ENCODE data around the gene PARP11. TPM values are rescaled to one million over a fixed set of nuclear protein-coding genes. Genes with fewer than 3 reads are reported as not detected.

The PARP11 gene
- total RNA-seq, 1 experiment from 2014 or later, result 8.0 TPM

DNA sequence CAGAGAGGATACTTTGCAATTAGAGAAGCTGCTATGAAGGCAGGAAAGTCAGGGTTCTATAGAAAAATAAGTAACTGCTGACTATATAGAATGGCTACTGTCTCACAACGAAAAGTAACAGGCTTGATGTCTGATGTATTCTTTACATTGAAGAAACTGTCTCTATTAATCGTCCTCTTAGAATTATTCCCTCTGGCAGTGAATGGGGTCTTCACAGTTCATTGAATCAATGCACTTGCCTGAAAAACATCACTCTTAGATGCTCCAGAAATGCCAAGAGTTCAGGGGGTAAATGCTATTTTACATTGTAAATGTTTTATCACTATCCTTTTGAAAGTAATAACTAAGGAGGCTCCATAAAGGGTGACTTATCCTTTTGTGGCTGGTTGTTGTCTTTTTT lies 82.6 kb downstream of the PARP11 start (continued):
- TF ChIP-seq, protein P1, sequence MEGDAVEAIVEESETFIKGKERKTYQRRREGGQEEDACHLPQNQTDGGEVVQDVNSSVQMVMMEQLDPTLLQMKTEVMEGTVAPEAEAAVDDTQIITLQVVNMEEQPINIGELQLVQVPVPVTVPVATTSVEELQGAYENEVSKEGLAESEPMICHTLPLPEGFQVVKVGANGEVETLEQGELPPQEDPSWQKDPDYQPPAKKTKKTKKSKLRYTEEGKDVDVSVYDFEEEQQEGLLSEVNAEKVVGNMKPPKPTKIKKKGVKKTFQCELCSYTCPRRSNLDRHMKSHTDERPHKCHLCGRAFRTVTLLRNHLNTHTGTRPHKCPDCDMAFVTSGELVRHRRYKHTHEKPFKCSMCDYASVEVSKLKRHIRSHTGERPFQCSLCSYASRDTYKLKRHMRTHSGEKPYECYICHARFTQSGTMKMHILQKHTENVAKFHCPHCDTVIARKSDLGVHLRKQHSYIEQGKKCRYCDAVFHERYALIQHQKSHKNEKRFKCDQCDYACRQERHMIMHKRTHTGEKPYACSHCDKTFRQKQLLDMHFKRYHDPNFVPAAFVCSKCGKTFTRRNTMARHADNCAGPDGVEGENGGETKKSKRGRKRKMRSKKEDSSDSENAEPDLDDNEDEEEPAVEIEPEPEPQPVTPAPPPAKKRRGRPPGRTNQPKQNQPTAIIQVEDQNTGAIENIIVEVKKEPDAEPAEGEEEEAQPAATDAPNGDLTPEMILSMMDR (IDR thresholded peaks at IDR 0.05), result no peak
- TF ChIP-seq TEAD4 (CRISPR knock-in tag; IDR thresholded peaks at IDR 0.05) (no peak), TEAD1 (CRISPR knock-in tag; IDR thresholded peaks at IDR 0.05) (no peak), EMX1 (CRISPR knock-in tag; IDR thresholded peaks at IDR 0.05) (no peak), GABPB1 (CRISPR knock-in tag; IDR thresholded peaks at IDR 0.05) (no peak)
- TF ChIP-seq, protein P2, sequence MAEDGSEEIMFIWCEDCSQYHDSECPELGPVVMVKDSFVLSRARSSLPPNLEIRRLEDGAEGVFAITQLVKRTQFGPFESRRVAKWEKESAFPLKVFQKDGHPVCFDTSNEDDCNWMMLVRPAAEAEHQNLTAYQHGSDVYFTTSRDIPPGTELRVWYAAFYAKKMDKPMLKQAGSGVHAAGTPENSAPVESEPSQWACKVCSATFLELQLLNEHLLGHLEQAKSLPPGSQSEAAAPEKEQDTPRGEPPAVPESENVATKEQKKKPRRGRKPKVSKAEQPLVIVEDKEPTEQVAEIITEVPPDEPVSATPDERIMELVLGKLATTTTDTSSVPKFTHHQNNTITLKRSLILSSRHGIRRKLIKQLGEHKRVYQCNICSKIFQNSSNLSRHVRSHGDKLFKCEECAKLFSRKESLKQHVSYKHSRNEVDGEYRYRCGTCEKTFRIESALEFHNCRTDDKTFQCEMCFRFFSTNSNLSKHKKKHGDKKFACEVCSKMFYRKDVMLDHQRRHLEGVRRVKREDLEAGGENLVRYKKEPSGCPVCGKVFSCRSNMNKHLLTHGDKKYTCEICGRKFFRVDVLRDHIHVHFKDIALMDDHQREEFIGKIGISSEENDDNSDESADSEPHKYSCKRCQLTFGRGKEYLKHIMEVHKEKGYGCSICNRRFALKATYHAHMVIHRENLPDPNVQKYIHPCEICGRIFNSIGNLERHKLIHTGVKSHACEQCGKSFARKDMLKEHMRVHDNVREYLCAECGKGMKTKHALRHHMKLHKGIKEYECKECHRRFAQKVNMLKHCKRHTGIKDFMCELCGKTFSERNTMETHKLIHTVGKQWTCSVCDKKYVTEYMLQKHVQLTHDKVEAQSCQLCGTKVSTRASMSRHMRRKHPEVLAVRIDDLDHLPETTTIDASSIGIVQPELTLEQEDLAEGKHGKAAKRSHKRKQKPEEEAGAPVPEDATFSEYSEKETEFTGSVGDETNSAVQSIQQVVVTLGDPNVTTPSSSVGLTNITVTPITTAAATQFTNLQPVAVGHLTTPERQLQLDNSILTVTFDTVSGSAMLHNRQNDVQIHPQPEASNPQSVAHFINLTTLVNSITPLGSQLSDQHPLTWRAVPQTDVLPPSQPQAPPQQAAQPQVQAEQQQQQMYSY (CRISPR knock-in tag; IDR thresholded peaks at IDR 0.05), result no peak

DNA sequence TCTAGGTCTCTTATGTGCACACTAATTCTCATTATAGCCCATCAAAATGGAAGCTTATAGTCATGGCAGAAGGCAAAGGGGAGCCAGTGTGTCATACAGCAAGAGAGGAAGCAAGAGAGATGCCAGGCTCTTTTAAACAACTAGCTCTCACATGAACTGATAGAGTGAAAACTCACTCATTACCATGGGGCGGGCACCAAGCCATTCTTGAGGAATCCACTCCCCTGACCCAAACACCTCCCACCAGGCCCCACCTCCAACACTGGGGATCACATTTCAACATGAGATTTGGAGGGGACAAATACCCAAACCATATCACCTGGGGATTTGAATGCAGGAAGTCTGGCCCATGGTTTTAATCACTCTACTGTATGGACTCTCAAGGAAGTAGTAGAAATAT lies 83.4 kb downstream of the PARP11 start:
- DNase-seq (ENCODE audit: low spot score), result peak; percentile 40

More for the DNA sequence above, 83.4 kb downstream of the PARP11 start:
- ATAC-seq, result peak; percentile 88
- TF ChIP-seq ESRRA (CRISPR knock-in tag; IDR thresholded peaks at IDR 0.05; ENCODE audit: borderline replicate concordance) (no peak), CREB1 (CRISPR knock-in tag; IDR thresholded peaks at IDR 0.05) (no peak), ZNF416 (CRISPR knock-in tag; IDR thresholded peaks at IDR 0.05) (no peak), PRRX2 (CRISPR knock-in tag; IDR thresholded peaks at IDR 0.05) (no peak), CREM (CRISPR knock-in tag; IDR thresholded peaks at IDR 0.05) (no peak), FOXK1 (CRISPR knock-in tag; IDR thresholded peaks at IDR 0.05) (no peak)
- TF ChIP-seq, protein P3, sequence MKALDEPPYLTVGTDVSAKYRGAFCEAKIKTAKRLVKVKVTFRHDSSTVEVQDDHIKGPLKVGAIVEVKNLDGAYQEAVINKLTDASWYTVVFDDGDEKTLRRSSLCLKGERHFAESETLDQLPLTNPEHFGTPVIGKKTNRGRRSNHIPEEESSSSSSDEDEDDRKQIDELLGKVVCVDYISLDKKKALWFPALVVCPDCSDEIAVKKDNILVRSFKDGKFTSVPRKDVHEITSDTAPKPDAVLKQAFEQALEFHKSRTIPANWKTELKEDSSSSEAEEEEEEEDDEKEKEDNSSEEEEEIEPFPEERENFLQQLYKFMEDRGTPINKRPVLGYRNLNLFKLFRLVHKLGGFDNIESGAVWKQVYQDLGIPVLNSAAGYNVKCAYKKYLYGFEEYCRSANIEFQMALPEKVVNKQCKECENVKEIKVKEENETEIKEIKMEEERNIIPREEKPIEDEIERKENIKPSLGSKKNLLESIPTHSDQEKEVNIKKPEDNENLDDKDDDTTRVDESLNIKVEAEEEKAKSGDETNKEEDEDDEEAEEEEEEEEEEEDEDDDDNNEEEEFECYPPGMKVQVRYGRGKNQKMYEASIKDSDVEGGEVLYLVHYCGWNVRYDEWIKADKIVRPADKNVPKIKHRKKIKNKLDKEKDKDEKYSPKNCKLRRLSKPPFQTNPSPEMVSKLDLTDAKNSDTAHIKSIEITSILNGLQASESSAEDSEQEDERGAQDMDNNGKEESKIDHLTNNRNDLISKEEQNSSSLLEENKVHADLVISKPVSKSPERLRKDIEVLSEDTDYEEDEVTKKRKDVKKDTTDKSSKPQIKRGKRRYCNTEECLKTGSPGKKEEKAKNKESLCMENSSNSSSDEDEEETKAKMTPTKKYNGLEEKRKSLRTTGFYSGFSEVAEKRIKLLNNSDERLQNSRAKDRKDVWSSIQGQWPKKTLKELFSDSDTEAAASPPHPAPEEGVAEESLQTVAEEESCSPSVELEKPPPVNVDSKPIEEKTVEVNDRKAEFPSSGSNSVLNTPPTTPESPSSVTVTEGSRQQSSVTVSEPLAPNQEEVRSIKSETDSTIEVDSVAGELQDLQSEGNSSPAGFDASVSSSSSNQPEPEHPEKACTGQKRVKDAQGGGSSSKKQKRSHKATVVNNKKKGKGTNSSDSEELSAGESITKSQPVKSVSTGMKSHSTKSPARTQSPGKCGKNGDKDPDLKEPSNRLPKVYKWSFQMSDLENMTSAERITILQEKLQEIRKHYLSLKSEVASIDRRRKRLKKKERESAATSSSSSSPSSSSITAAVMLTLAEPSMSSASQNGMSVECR (CRISPR knock-in tag; IDR thresholded peaks at IDR 0.05; ENCODE audit: borderline replicate concordance), result no peak
- TF ChIP-seq, protein P4, sequence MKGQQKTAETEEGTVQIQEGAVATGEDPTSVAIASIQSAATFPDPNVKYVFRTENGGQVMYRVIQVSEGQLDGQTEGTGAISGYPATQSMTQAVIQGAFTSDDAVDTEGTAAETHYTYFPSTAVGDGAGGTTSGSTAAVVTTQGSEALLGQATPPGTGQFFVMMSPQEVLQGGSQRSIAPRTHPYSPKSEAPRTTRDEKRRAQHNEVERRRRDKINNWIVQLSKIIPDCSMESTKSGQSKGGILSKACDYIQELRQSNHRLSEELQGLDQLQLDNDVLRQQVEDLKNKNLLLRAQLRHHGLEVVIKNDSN (CRISPR knock-in tag; IDR thresholded peaks at IDR 0.05), result no peak
- TF ChIP-seq, protein P5, sequence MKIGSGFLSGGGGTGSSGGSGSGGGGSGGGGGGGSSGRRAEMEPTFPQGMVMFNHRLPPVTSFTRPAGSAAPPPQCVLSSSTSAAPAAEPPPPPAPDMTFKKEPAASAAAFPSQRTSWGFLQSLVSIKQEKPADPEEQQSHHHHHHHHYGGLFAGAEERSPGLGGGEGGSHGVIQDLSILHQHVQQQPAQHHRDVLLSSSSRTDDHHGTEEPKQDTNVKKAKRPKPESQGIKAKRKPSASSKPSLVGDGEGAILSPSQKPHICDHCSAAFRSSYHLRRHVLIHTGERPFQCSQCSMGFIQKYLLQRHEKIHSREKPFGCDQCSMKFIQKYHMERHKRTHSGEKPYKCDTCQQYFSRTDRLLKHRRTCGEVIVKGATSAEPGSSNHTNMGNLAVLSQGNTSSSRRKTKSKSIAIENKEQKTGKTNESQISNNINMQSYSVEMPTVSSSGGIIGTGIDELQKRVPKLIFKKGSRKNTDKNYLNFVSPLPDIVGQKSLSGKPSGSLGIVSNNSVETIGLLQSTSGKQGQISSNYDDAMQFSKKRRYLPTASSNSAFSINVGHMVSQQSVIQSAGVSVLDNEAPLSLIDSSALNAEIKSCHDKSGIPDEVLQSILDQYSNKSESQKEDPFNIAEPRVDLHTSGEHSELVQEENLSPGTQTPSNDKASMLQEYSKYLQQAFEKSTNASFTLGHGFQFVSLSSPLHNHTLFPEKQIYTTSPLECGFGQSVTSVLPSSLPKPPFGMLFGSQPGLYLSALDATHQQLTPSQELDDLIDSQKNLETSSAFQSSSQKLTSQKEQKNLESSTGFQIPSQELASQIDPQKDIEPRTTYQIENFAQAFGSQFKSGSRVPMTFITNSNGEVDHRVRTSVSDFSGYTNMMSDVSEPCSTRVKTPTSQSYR (CRISPR knock-in tag; IDR thresholded peaks at IDR 0.05), result no peak
- Mint-ChIP-seq H3K36me3 (peaks cover 8% of the 10 kb centered on the region), H3K4me1 (peaks cover 32% of the 10 kb centered on the region), H3K9me3 (peaks cover 12% of the 10 kb centered on the region), H3K27me3 (ENCODE audit: low read depth) (no peaks in the 10 kb centered on the region; the same call in 1 of the 2 replicates), H3K4me3 (no peak overlapping the region), H3K27ac (no peak overlapping the region; the same call in 1 of the 2 replicates)
- ChIA-PET CTCF (interaction anchor here (0.9 to 3.2 kb wide), 3 partner anchors 14 to 510 kb away, joined by 3 to 24 read pairs (median 5); no protein-coding TSS in a partner anchor), POLR2A (no interaction called here)

Measured in WTC11 (cell line).